ENCODE data around the gene FKBP9.

DNA sequence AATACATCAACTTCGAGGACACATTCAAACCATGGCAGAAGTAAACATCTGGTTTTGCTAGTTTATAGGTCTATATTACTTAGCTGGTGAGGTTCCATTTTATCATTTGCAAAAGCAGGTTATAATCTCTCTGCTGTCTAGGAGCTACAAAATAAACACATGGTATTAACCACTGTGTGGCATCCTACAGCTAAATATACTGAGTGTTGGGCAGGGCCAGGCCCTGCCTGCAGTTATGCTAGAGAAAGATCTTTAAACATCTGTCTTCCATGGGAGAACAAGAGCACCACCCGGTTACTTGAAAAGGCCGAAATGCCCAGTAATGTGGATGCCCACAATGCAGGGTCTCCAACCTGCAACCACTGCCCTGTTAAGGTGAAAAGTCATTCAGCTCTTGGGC, 20.6 kb upstream of the FKBP9 start:
- TF ChIP-seq CTCF (IDR thresholded peaks at IDR 0.05; ENCODE audit: extremely low read depth in 1 of 2, insufficient read depth in 1 of 2, low read depth in 1 of 2, low read length in 2 of 2) (no peak), EZH2 (IDR thresholded peaks at IDR 0.05; ENCODE audit: borderline replicate concordance, low read depth, low read length, severe bottlenecking) (no peak), POLR2AphosphoS5 (IDR thresholded peaks at IDR 0.05; ENCODE audit: insufficient read depth, low read depth, low read length) (no peak), POLR2A (IDR thresholded peaks at IDR 0.05; ENCODE audit: low read depth, low read length) (no peak), JUN (IDR thresholded peaks at IDR 0.05; ENCODE audit: borderline replicate concordance, insufficient read depth, insufficient read length, low read depth) (no peak), MAX (IDR thresholded peaks at IDR 0.05; ENCODE audit: insufficient read depth, insufficient read length) (no peak)

Data from endothelial cell of umbilical vein (primary cell).